HL-60 (cell line): ENCODE data around the gene IST1.

Experiments
- POLR2AphosphoS5 ChIP-seq: IDR thresholded peaks from 2 replicates; pipeline ENCODE4 v1.6.1; 2012; ENCODE audit warnings: low read depth
- SPI1 ChIP-seq: IDR thresholded peaks from 2 replicates; pipeline ENCODE4 v1.6.1; 2012; ENCODE audit warnings: low read depth, mild to moderate bottlenecking, borderline replicate concordance
- TF ChIP-seq, protein P1 (sequence below): IDR thresholded peaks from one replicate; pipeline ENCODE4 v1.5.1; 2011; ENCODE audit warnings: low read length, control low read depth, inconsistent platforms; ENCODE audit not compliant: insufficient read depth
- TF ChIP-seq, protein P2 (sequence below): IDR thresholded peaks from 2 replicates; pipeline ENCODE4 v1.6.1; 2012; ENCODE audit warnings: low read depth; ENCODE audit not compliant: insufficient replicate concordance

DNA sequence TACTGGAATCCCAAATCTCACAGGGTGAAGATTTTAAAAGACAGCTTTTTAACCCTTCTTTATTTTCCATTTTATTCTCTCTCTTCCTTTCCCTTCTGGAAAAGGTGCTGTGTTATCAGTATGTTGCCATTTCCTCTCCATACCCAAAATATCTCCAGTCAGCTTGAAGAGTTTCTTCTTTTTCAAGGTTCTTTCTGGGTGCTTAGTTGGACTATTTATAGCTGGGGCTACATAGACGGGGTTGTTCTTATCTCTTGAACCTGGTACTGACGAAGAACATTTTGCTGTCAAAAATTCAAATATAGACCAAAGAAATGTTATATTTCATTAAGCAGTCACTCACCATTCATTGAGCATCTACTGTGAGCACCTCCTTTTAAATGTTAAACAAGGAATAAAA is 48.6 kb downstream of the IST1 start:
- no peak for TF ChIP-seq POLR2AphosphoS5
- TF ChIP-seq, protein P1, sequence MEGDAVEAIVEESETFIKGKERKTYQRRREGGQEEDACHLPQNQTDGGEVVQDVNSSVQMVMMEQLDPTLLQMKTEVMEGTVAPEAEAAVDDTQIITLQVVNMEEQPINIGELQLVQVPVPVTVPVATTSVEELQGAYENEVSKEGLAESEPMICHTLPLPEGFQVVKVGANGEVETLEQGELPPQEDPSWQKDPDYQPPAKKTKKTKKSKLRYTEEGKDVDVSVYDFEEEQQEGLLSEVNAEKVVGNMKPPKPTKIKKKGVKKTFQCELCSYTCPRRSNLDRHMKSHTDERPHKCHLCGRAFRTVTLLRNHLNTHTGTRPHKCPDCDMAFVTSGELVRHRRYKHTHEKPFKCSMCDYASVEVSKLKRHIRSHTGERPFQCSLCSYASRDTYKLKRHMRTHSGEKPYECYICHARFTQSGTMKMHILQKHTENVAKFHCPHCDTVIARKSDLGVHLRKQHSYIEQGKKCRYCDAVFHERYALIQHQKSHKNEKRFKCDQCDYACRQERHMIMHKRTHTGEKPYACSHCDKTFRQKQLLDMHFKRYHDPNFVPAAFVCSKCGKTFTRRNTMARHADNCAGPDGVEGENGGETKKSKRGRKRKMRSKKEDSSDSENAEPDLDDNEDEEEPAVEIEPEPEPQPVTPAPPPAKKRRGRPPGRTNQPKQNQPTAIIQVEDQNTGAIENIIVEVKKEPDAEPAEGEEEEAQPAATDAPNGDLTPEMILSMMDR, result no peak
- no peak for TF ChIP-seq SPI1
- TF ChIP-seq, protein P2, sequence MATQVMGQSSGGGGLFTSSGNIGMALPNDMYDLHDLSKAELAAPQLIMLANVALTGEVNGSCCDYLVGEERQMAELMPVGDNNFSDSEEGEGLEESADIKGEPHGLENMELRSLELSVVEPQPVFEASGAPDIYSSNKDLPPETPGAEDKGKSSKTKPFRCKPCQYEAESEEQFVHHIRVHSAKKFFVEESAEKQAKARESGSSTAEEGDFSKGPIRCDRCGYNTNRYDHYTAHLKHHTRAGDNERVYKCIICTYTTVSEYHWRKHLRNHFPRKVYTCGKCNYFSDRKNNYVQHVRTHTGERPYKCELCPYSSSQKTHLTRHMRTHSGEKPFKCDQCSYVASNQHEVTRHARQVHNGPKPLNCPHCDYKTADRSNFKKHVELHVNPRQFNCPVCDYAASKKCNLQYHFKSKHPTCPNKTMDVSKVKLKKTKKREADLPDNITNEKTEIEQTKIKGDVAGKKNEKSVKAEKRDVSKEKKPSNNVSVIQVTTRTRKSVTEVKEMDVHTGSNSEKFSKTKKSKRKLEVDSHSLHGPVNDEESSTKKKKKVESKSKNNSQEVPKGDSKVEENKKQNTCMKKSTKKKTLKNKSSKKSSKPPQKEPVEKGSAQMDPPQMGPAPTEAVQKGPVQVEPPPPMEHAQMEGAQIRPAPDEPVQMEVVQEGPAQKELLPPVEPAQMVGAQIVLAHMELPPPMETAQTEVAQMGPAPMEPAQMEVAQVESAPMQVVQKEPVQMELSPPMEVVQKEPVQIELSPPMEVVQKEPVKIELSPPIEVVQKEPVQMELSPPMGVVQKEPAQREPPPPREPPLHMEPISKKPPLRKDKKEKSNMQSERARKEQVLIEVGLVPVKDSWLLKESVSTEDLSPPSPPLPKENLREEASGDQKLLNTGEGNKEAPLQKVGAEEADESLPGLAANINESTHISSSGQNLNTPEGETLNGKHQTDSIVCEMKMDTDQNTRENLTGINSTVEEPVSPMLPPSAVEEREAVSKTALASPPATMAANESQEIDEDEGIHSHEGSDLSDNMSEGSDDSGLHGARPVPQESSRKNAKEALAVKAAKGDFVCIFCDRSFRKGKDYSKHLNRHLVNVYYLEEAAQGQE, result no peak
